ENCODE results near the gene PLET1. TPM values are rescaled to one million over a fixed set of nuclear protein-coding genes. Genes with fewer than 3 reads are reported as not detected.
A peak's percentile ranks its signal among the peaks of the same experiment; 100 is the strongest.

The PLET1 gene
- polyA plus RNA-seq, 1 donor (not counting 4 experiments of a cell fraction or from before 2014, with no cell fraction given) = not detected

- Histone ChIP-seq H3K9me1 (ENCODE audit: control insufficient read depth, extremely low read depth, insufficient read depth, low read length) (peaks cover 2% of the 10 kb centered on the region), H3K9me3 (ENCODE audit: control insufficient read depth, low read depth, low read length) (no peaks in the 10 kb centered on the region), H2AFZ (ENCODE audit: control insufficient read depth, low read length) (peak overlapping the region; percentile 32), H3K79me2 (ENCODE audit: control insufficient read depth, insufficient read depth, low read length) (peaks cover 9% of the 10 kb centered on the region), H4K20me1 (ENCODE audit: control insufficient read depth, extremely low read depth, insufficient read depth, low read length) (no peaks in the 10 kb centered on the region), H3K4me3 (ENCODE audit: control insufficient read depth in 2 of 3, extremely low read depth in 1 of 3, insufficient read depth in 2 of 3, low read depth in 1 of 3, low read length in 3 of 3) (no peak overlapping the region), H3K4me1 (ENCODE audit: control insufficient read depth, extremely low read depth, insufficient read depth, low read length) (peaks cover 26% of the 10 kb centered on the region), H3K9ac (ENCODE audit: control insufficient read depth, extremely low read depth, insufficient read depth, low read length) (no peak overlapping the region), H3K27me3 (ENCODE audit: control insufficient read depth, extremely low read depth, insufficient read depth, low read length) (no peaks in the 10 kb centered on the region), H3K27ac (ENCODE audit: control insufficient read depth, insufficient read depth, low read length) (peak overlapping the region; percentile 4), H3K36me3 (ENCODE audit: control insufficient read depth in 2 of 2, extremely low read depth in 1 of 2, insufficient read depth in 2 of 2, low read length in 2 of 2) (no peaks in the 10 kb centered on the region), H3K4me2 (ENCODE audit: control insufficient read depth, extremely low read depth, insufficient read depth, low read depth, low read length) (no peak overlapping the region)
- no peak for TF ChIP-seq EZH2 (IDR thresholded peaks at IDR 0.05; ENCODE audit: low read length)
- TF ChIP-seq CTCF (optimal IDR thresholded peaks at IDR 0.05 in 1 of 3, IDR thresholded peaks at IDR 0.05 in 1 of 3, conservative IDR thresholded peaks at IDR 0.05 in 1 of 3; ENCODE audit: extremely low read depth in 1 of 3, insufficient read depth in 2 of 3, low read length in 3 of 3) = no peak
- dilution Hi-C loops (cut with MboI; ENCODE audit: extremely low pct_ligation_motif_present, low sequenced_read_pairs) = no loop called here
- DNase-seq (ENCODE audit: low read depth, low spot score) = no peak
- FAIRE-seq = no peak
Measured at GRCh38 chr11:112222303-112222702, 38.4 kb downstream of the PLET1 start.

GRCh38 chr11:112221274-112221835 is 39.3 kb downstream of the PLET1 start:
- H3K27ac ChIP-seq (ENCODE audit: control insufficient read depth, insufficient read depth, low read length) = peak overlapping the region; percentile 59
- no peaks in the 10 kb centered on the region for H4K20me1 ChIP-seq (ENCODE audit: control insufficient read depth, extremely low read depth, insufficient read depth, low read length)
- dilution Hi-C loops (cut with MboI; ENCODE audit: extremely low pct_ligation_motif_present, low sequenced_read_pairs) = no loop called here
- H3K9ac ChIP-seq (ENCODE audit: control insufficient read depth, extremely low read depth, insufficient read depth, low read length) = peak overlapping the region; percentile 13
- H3K36me3 ChIP-seq (ENCODE audit: control insufficient read depth in 2 of 2, extremely low read depth in 1 of 2, insufficient read depth in 2 of 2, low read length in 2 of 2) = no peaks in the 10 kb centered on the region
- no peak for FAIRE-seq
- no peaks in the 10 kb centered on the region for H3K79me2 ChIP-seq (ENCODE audit: control insufficient read depth, insufficient read depth, low read length)
- no peaks in the 10 kb centered on the region for H3K9me1 ChIP-seq (ENCODE audit: control insufficient read depth, extremely low read depth, insufficient read depth, low read length)
- no peak overlapping the region for H3K4me2 ChIP-seq (ENCODE audit: control insufficient read depth, extremely low read depth, insufficient read depth, low read depth, low read length)
- H3K4me3 ChIP-seq (ENCODE audit: control insufficient read depth in 2 of 3, extremely low read depth in 1 of 3, insufficient read depth in 2 of 3, low read depth in 1 of 3, low read length in 3 of 3) = no peak overlapping the region
- DNase-seq (ENCODE audit: low read depth, low spot score) = no peak
- peaks cover 24% of the 10 kb centered on the region for H3K4me1 ChIP-seq (ENCODE audit: control insufficient read depth, extremely low read depth, insufficient read depth, low read length)
- TF ChIP-seq CTCF (optimal IDR thresholded peaks at IDR 0.05 in 1 of 3, IDR thresholded peaks at IDR 0.05 in 1 of 3, conservative IDR thresholded peaks at IDR 0.05 in 1 of 3; ENCODE audit: extremely low read depth in 1 of 3, insufficient read depth in 2 of 3, low read length in 3 of 3) (no peak), EZH2 (IDR thresholded peaks at IDR 0.05; ENCODE audit: low read length) (no peak)
- H2AFZ ChIP-seq (ENCODE audit: control insufficient read depth, low read length) = peak overlapping the region; percentile 78
- H3K27me3 ChIP-seq (ENCODE audit: control insufficient read depth, extremely low read depth, insufficient read depth, low read length) = no peaks in the 10 kb centered on the region
- H3K9me3 ChIP-seq (ENCODE audit: control insufficient read depth, low read depth, low read length) = no peaks in the 10 kb centered on the region

Data from keratinocyte (primary cell).